HG03064 (cell line): Measurements from ENCODE around the gene WDR7.

Experiments used
- ATAC-seq: cut with Tn5 transposase; IDR thresholded peaks from one replicate; pipeline ENCODE4 v1.9.1; 2021; ENCODE audit warnings: low read depth; ENCODE audit not compliant: unreplicated experiment

The WDR7 gene

GRCh38 chr18:56721031-56721430 is 69.9 kb downstream of the WDR7 start:
- no peak for ATAC-seq

- no peak for ATAC-seq
Measured at GRCh38 chr18:56721491-56721890, 70.3 kb downstream of the WDR7 start.

GRCh38 chr18:56722518-56722917 is 71.4 kb downstream of the WDR7 start:
- no peak for ATAC-seq

- ATAC-seq: no peak
Measured at GRCh38 chr18:56723068-56723467, 71.9 kb downstream of the WDR7 start.

GRCh38 chr18:56723706-56724105 is 72.5 kb downstream of the WDR7 start:
- no peak for ATAC-seq

GRCh38 chr18:56726906-56727305 is 75.7 kb downstream of the WDR7 start:
- no peak for ATAC-seq

GRCh38 chr18:56727399-56727798 is 76.2 kb downstream of the WDR7 start:
- no peak for ATAC-seq

- ATAC-seq: no peak
Measured at GRCh38 chr18:56728741-56729140, 77.6 kb downstream of the WDR7 start.

- no peak for ATAC-seq
Measured at GRCh38 chr18:56738184-56738583, 87.0 kb downstream of the WDR7 start.

- no peak for ATAC-seq
Measured at GRCh38 chr18:56739731-56740130, 88.6 kb downstream of the WDR7 start.

GRCh38 chr18:56740645-56741044 is 89.5 kb downstream of the WDR7 start:
- ATAC-seq: no peak

GRCh38 chr18:56741685-56742084 is 90.5 kb downstream of the WDR7 start:
- ATAC-seq: no peak

- no peak for ATAC-seq
Measured at GRCh38 chr18:56743115-56743514, 92.0 kb downstream of the WDR7 start.

GRCh38 chr18:56747032-56747658 is 96.0 kb downstream of the WDR7 start:
- no peak for ATAC-seq

- ATAC-seq: no peak
Measured at GRCh38 chr18:56747857-56748256, 96.7 kb downstream of the WDR7 start.

- ATAC-seq: no peak
Measured at GRCh38 chr18:56748698-56749268, 97.6 kb downstream of the WDR7 start.

GRCh38 chr18:56756966-56757365 is 105.8 kb downstream of the WDR7 start:
- ATAC-seq: no peak

GRCh38 chr18:56770097-56770496 is 118.9 kb downstream of the WDR7 start:
- ATAC-seq: no peak

GRCh38 chr18:56770873-56771272 is 119.7 kb downstream of the WDR7 start:
- no peak for ATAC-seq

- ATAC-seq: no peak
Measured at GRCh38 chr18:56775701-56776100, 124.5 kb downstream of the WDR7 start.

- ATAC-seq: no peak
Measured at GRCh38 chr18:56787390-56787789, 136.2 kb downstream of the WDR7 start.

- no peak for ATAC-seq
Measured at GRCh38 chr18:56789004-56789888, 138.1 kb downstream of the WDR7 start.
